HUES64 (cell line): ENCODE data around the gene ARL6IP4.

Source experiments
- H3K27ac ChIP-seq: 2 replicates; pipeline ENCODE4 v1.7.0; 2013; ENCODE audit warnings: low read depth, low read length, inconsistent platforms
- H3K27me3 ChIP-seq: 2 replicates; pipeline ENCODE4 v1.6.1; 2013; ENCODE audit warnings: mild to moderate bottlenecking, low read length; ENCODE audit not compliant: insufficient read depth
- H3K36me3 ChIP-seq: 2 replicates; pipeline ENCODE4 v1.6.1; 2013; ENCODE audit warnings: mild to moderate bottlenecking, low read length; ENCODE audit not compliant: insufficient read depth
- H3K4me1 ChIP-seq: 2 replicates; pipeline ENCODE4 v1.6.1; 2013; ENCODE audit warnings: mild to moderate bottlenecking, low read length, moderate library complexity; ENCODE audit not compliant: insufficient read depth
- H3K4me3 ChIP-seq: 2 replicates; pipeline ENCODE4 v1.5.1; 2013; ENCODE audit warnings: mild to moderate bottlenecking, low read length, moderate library complexity
- H3K9ac ChIP-seq: 2 replicates; pipeline ENCODE4 v1.6.1; 2013; ENCODE audit warnings: mild to moderate bottlenecking, low read depth, low read length
- H3K9me3 ChIP-seq: 2 replicates; pipeline ENCODE4 v1.6.1; 2013; ENCODE audit warnings: low read depth, low read length; ENCODE audit not compliant: insufficient read depth
- WGBS: fragments of 150-250, 120-280 bp; methylation state at CpG from one replicate; pipeline ENCODE4 v1.1.7; 2013; ENCODE audit warnings: missing lambda C conversion rate; 5-methylcytosine and 5-hydroxymethylcytosine counted together

Gene ARL6IP4

DNA sequence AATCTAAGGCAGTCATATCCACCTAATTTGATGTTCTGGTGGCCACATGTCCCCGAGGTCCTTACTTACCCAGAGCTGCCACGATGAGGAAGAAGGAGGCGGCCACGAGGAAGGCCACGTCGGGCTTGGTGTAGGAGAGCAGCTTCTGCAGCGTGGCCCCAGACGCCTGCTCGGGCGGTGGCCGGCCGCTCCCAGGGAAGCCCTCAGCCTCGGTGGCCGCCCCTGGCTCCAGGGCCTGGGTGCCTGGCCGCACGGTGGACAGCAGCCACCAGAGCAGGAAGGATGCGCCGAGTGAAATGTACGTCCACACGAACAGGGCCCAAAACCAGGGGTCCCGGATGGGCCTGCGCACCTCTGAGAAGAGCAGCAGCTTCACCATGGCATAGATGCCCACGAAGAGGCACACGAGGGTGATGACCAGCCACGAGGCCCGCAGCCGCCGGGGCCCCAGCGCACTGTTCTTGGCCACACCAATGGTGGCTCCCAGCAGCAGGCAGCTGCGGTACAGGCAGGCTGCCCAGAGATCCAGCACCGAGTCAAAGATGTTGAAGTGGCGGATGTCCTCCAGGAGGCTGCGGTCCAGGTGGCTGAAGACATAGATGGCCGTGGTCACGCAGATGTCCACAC lies 20.8 kb upstream of the ARL6IP4 start:
- Histone ChIP-seq H3K4me1 (peaks cover 3% of the 10 kb centered on the region; the same call in 1 of the 2 replicates), H3K27ac (no peak overlapping the region), H3K27me3 (no peaks in the 10 kb centered on the region), H3K9me3 (no peaks in the 10 kb centered on the region), H3K9ac (no peak overlapping the region), H3K4me3 (no peak overlapping the region), H3K36me3 (no peaks in the 10 kb centered on the region)
- WGBS: 96% methylated on average over 35 of the region's 35 CpGs

DNA sequence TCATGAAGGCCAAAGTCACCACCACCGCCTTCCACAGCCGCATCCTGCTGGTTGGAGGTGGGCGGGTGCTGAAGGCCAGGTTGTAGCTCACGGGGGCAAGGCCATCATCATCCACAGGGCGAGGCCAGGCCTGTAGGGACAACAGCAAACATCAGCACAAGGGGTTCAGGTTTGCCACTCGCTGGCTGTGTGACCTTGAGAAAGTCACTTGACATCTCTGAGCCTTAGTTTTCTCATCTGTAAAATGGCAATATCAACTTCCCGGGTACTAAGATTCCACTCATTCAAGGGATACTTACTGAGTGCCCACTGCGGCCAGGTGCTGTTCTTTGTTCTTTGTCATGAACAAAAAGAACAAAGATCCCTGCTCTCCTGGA lies 20.3 kb upstream of the ARL6IP4 start:
- WGBS: 96% methylated on average over 8 of the region's 8 CpGs
- no peak overlapping the region for H3K27ac ChIP-seq

DNA sequence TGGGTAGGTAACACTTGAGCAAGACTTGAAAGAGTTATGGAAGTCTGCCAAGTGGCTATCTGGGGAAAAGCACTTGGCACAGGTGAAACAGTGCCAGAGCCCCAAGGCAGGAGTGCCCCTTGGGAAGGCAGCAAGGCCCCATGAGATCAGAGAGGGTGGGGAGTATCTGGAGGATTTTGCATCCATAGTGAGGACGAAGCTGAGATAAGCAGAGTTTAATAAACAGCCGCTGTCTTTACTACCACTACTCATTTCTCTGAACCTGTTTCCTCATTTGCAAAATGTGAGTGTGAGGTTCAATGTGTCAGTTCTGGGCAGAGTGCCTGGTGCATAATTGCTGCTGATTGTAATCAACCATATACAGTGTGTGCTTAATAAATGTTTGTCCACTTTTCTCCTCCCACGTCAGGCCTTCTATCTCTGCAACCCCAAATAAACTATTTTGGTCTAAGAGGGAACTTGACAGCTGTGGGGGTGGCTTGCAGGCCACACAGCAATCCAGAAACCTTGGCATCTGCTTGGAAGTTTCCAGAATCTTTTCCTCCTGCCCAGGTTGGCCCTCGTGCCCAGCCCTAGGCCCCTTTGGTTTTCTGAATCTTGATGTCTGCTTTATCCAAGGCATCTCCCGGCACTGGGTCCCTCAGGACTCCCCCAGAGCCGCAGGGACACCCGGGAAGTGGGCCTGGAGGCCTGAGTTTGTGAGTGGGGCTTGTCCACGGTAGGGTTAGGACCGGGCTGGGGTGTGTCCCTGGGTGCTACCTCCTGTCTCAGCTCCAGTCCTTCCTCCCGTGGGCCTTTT lies 18.8 kb upstream of the ARL6IP4 start:
- Histone ChIP-seq H3K4me3 (no peak overlapping the region), H3K36me3 (no peaks in the 10 kb centered on the region), H3K9me3 (no peaks in the 10 kb centered on the region), H3K9ac (no peak overlapping the region), H3K27me3 (no peaks in the 10 kb centered on the region), H3K27ac (no peak overlapping the region), H3K4me1 (peaks cover 5% of the 10 kb centered on the region)
- 90% methylated on average over 8 of the region's 10 CpGs for WGBS

More for the DNA sequence above, 20.3 kb upstream of the ARL6IP4 start:
- no peak overlapping the region for H3K4me3 ChIP-seq
- peaks cover 3% of the 10 kb centered on the region; the same call in 1 of the 2 replicates for H3K4me1 ChIP-seq
- no peaks in the 10 kb centered on the region for H3K27me3 ChIP-seq
- H3K9ac ChIP-seq: no peak overlapping the region
- H3K36me3 ChIP-seq: no peaks in the 10 kb centered on the region
- no peaks in the 10 kb centered on the region for H3K9me3 ChIP-seq

DNA sequence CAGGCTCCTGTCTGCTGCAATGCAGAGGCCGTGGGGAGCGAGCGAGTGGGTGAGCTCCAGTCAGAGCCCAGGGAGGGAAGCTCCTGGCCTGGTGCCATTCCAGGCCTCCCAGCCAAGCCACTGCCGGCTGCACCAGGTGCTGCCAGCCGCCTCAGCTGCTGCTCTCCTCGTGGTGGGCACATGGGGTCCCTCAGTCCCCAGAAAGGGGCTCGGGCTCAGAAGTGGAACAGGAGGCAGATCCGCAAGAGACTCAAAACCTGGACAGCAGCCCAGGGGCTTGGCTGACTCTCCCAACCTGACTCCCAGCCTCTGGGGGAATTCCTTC lies 16.6 kb upstream of the ARL6IP4 start:
- H3K4me3 ChIP-seq: no peak overlapping the region

DNA sequence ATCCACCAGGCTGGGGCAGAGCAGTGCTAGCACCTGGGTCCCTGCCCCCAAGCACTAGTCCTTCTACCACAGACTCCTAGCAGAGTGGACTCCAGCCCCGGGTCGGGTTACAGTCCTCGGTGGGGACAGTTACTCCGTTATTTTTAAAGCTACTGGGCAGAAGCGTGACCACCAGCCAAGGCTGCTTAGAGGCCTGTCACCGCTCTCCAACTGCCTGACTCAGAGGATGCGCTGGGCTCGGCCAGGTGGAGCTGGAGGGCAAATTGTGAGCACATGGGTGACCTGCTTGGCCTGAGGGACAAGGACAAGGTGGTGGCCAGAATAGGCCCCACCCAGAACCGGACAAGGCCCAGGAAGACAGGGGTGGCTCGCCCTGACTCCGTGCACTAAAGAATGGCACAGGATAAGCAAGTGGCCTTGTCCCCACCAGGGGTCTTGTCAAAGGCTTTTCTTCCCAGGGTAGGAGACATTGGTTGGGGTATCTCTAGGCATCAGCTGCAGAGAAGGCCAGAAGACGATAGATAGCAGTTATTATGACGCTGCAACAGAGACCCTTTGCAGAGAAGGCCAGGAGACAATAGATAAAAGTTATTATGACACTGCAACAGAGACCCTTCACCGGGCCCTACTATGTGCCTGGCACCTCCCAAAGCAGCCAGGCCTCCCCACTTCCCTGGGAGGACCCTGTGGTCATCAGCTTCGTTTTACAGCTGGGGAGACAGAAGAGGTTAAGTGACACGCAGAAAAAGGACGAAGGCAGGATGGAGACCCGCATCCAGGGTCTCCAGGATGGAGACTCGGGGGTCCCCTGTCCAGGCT lies 15.8 kb upstream of the ARL6IP4 start:
- 86% methylated on average over 19 of the region's 19 CpGs for WGBS
- H3K9ac ChIP-seq: no peak overlapping the region
- peaks cover 8% of the 10 kb centered on the region for H3K4me1 ChIP-seq
- H3K27ac ChIP-seq: no peak overlapping the region
- H3K27me3 ChIP-seq: no peaks in the 10 kb centered on the region
- H3K4me3 ChIP-seq: no peak overlapping the region
- no peaks in the 10 kb centered on the region for H3K9me3 ChIP-seq
- H3K36me3 ChIP-seq: no peaks in the 10 kb centered on the region

More for the DNA sequence above, 16.6 kb upstream of the ARL6IP4 start:
- WGBS: 92% methylated on average over 8 of the region's 8 CpGs
- Histone ChIP-seq H3K27me3 (no peaks in the 10 kb centered on the region), H3K4me1 (peaks cover 8% of the 10 kb centered on the region), H3K27ac (no peak overlapping the region), H3K9ac (no peak overlapping the region), H3K36me3 (no peaks in the 10 kb centered on the region), H3K9me3 (no peaks in the 10 kb centered on the region)

DNA sequence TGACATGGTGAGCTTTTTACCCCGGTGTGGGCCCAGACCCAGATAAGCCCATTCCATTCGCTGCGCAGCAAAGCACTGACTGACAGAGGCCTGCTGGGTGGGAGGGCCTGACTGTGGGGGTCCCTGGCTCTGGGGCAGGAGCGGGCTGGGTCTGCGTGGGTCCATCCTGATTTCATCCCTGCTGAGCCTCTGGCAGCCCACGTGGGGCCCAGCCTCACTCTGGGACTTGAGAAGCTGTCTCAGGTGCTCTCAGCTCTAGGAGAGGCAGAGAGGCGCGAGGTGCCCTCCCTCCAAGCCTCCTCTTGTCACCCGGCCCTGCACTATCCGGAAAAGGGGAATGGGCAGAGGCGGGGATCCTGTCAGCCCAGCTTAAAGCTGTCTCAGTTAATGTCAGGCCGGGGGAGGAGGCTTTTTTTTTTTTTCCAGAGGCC lies 15.1 kb upstream of the ARL6IP4 start:
- Histone ChIP-seq H3K9ac (no peak overlapping the region), H3K27ac (no peak overlapping the region), H3K36me3 (no peaks in the 10 kb centered on the region), H3K27me3 (no peaks in the 10 kb centered on the region), H3K4me3 (0 out of 2 replicates have a peak overlapping the region, but pooled peaks have one; percentile 72), H3K4me1 (peaks cover 8% of the 10 kb centered on the region), H3K9me3 (no peaks in the 10 kb centered on the region)
- WGBS: 45% methylated on average over 12 of the region's 12 CpGs

DNA sequence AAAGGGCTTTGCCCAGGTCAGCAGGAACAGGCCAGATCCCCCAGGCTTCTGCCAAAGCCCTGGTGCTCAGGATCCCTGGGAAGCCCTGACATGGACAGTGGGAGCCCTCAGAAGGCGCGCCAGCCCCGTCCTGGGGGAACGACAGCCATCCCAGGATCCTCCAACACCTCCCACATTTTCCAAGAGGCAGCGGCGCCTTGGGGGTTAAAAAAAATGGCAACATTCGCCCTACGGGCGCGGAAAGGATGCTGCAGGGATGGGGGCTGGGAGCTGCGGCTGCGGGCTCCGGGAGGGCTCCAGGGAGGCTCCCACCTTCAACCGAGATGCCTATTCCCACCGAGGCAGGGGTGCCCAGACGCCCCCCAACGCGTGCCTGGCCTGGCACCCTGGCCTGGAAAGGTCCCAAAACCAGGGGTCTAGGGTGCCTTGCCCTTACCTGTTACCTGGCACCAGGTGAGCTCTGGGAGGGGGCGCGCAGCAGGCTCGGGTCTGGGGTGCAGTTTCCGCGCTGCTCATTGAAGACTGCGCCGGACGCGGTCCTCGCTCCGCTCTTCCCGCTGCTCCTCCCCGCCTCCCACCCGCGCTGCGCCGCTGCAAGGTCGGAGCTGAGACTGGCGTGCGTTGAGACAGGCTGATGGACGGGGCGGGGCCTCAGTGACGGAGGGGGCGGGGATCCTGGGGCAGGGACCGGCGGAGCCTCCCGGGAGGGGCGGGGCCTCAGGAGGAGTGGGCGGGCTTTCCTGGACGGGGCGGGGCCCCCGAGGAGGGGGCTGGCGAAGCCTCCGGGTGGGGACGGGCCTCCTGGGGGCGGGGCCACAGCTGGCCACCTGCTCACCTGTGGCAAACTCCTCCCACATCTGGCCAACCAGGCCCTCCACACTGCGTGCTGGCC lies 14.4 kb upstream of the ARL6IP4 start, which contains the start of gene ABCB9:
Gene ABCB9, minus strand, starts transcription at position 613 of the 892 bp plus-strand sequence. CDS start 6,228 bp downstream, outside the sequence.
- peak within 1 kb of the TSS; percentile 37; the same call in 1 of the 2 replicates for H3K9ac ChIP-seq
- no peak within 1 kb of the TSS for H3K27ac ChIP-seq

DNA sequence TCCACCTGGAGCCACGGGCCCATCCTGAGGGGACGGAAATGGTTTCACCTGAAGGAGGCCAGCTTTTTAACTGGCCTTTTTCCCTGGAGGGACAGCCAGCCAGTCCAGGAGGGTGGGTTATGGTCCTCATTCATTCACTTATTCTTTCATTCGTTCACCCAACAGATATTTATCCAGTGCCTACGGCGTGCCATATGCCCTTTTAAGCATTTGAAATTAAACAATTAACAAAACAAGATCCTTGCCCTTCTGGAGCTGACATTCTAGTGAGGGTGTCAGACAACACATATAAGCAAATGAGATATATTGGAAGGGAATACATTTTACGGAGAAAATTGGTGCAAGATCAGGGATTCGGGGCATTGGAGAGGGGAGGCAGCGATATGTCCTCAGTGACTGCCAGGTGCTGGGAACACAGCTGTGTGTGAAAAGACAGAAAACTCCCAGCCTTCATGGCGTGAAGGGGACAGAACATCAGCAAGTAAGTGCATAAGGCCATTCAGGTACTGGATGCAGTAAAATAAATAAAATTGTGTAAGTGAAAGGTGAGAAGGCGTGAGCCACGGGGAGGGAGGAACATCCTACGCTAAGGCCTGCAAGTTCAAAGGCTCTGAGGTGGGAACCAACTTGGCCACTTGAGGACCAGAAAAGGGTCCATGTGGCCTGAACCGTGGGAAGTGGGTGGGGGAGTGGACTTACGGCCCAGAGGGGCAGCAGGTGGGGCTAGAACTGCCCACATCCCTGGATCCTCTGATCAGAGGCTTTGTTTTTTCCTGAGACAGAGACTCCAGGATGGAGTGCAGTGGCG lies 13.5 kb upstream of the ARL6IP4 start:
- WGBS: 67% methylated on average over 15 of the region's 15 CpGs
- H3K9ac ChIP-seq: no peak overlapping the region
- H3K4me1 ChIP-seq: peaks cover 8% of the 10 kb centered on the region
- peak overlapping the region; percentile 27; the same call in 1 of the 2 replicates for H3K4me3 ChIP-seq
- H3K27me3 ChIP-seq: no peaks in the 10 kb centered on the region
- no peaks in the 10 kb centered on the region for H3K9me3 ChIP-seq
- H3K36me3 ChIP-seq: no peaks in the 10 kb centered on the region
- no peak overlapping the region for H3K27ac ChIP-seq

More for the DNA sequence above, 14.4 kb upstream of the ARL6IP4 start, which contains the start of gene ABCB9:
- H3K4me3 ChIP-seq: peak within 1 kb of the TSS; percentile 72
- H3K27me3 ChIP-seq: no peaks in the 10 kb centered on the region
- H3K9me3 ChIP-seq: no peaks in the 10 kb centered on the region
- H3K4me1 ChIP-seq: peaks cover 8% of the 10 kb centered on the region
- no peaks in the 10 kb centered on the region for H3K36me3 ChIP-seq
- whole genome bisulfite sequencing: 2% methylated on average over 55 of the region's 55 CpGs

DNA sequence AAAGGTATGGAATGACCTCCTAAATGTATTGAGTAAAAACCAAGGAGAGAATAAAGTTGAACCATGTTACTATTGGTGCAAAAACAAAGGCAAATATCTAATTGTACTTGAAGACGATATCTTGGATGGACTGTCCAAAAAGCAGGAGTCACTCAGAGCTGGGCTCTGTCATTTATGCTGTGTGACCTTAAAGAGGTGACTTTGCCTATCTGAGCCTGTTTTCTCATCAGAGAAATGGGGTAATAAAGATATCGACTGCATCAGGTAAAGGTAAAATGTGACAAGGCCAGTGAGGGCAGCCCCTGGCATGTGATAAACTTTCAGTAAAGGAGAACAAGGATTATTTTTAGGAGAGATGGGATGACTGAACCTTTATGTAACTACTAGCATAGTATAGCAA lies 12.4 kb upstream of the ARL6IP4 start:
- Histone ChIP-seq H3K9ac (no peak overlapping the region), H3K27me3 (no peaks in the 10 kb centered on the region), H3K4me1 (peaks cover 8% of the 10 kb centered on the region), H3K4me3 (no peak overlapping the region), H3K27ac (no peak overlapping the region), H3K9me3 (no peaks in the 10 kb centered on the region), H3K36me3 (no peaks in the 10 kb centered on the region)
- WGBS: 93% methylated on average over 2 of the region's 2 CpGs

DNA sequence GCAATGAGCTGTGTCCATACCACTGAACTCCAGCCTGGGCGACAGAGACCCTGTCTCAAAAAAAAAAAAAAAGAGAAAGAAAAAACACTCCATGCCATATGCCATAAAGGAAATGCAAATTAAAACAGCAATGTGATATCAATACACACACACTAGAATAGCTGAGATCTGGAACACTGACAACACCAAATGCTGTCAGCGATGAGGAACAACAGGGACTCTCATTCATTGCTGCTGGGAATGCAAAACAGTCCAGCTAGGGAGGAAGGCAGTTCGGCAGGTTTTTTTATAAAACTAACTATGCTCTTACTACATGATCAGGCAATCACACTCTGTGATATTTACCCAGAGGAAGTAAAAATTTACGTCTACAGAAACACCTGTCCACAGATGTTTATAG lies 10.8 kb upstream of the ARL6IP4 start:
- Histone ChIP-seq H3K27ac (no peak overlapping the region), H3K4me3 (no peak overlapping the region), H3K4me1 (peaks cover 5% of the 10 kb centered on the region), H3K36me3 (no peaks in the 10 kb centered on the region), H3K27me3 (no peaks in the 10 kb centered on the region), H3K9ac (no peak overlapping the region), H3K9me3 (no peaks in the 10 kb centered on the region)
- WGBS: 86% methylated on average over 3 of the region's 4 CpGs
